RWPE1 (cell line): ENCODE measurements around the gene APH1A.
A peak's percentile ranks its signal among the peaks of the same experiment; 100 is the strongest.

Source experiments
- CTCF ChIA-PET: fragments of 350-600 bp; sonication (Branson Sonifier 250); formaldehyde crosslinking; extraction: SDS; loops from one replicate; lab custom pipeline; 2021; lab: Yijun Ruan, JAX
- POLR2A ChIA-PET: fragments of 400-600 bp; formaldehyde crosslinking; extraction: SDS; loops from one replicate; lab custom pipeline; 2020; ENCODE audit warnings: antibody characterized with exemption; ENCODE audit not compliant: low non-redundant PET; lab: Yijun Ruan, JAX
- DNase-seq: peaks from one replicate; pipeline ENCODE4 v3.0.0; 2012; ENCODE audit warnings: low spot score
- H3K27ac ChIP-seq: fragments of 450-650 bp; 2 replicates; pipeline ENCODE4 v1.5.1; 2017
- CTCF ChIP-seq: fragments of 450-650 bp; conservative IDR thresholded peaks from 2 replicates; pipeline ENCODE4 v1.5.1; 2017; ENCODE audit warnings: low read depth, mild to moderate bottlenecking

APH1A gene

GRCh38 chr1:150261367-150261766 is 7.4 kb downstream of the APH1A start:
- no peak for TF ChIP-seq CTCF
- no peak for DNase-seq
- POLR2A ChIA-PET: no interaction called here
- no peak overlapping the region for H3K27ac ChIP-seq
- CTCF ChIA-PET: no interaction called here

- H3K27ac ChIP-seq: peak overlapping the region; percentile 78
- no peak for TF ChIP-seq CTCF
- ChIA-PET POLR2A (no interaction called here), CTCF (interaction anchor here (0.5 kb wide), 1 partner anchor 186 kb away, joined by 3 read pairs; no protein-coding TSS in a partner anchor)
- DNase-seq: peak; percentile 75
Measured at GRCh38 chr1:150259758-150260669, 8.8 kb downstream of the APH1A start.

GRCh38 chr1:150259217-150259616 is 9.6 kb downstream of the APH1A start:
- no peak for TF ChIP-seq CTCF
- ChIA-PET POLR2A (no interaction called here), CTCF (interaction anchor here (0.5 kb wide), 1 partner anchor 186 kb away, joined by 3 read pairs; no protein-coding TSS in a partner anchor)
- DNase-seq: no peak
- peak overlapping the region; percentile 78 for H3K27ac ChIP-seq

GRCh38 chr1:150257624-150258585 is 10.9 kb downstream of the APH1A start, which contains the start of gene CA14:
CA14 (plus strand) TSS chr1:150257774; CDS start chr1:150258129, 355 bp downstream.
- TF ChIP-seq CTCF: no peak
- no peak for DNase-seq
- CTCF ChIA-PET: interaction anchor here (0.5 to 1.0 kb wide), 2 partner anchors 11 to 24 kb away, joined by 3 to 5 read pairs; no protein-coding TSS in a partner anchor
- H3K27ac ChIP-seq: peak within 1 kb of the TSS; percentile 16; the same call in 1 of the 2 replicates
- POLR2A ChIA-PET: no interaction called here

- peak overlapping the region; percentile 16; the same call in 1 of the 2 replicates for H3K27ac ChIP-seq
- no peak for DNase-seq
- ChIA-PET CTCF (interaction anchor here (0.7 to 2.7 kb wide), 6 partner anchors 11 to 50 kb away, joined by 3 to 21 read pairs (median 4); partner anchors contain the start of gene CIART), POLR2A (no interaction called here)
- no peak for TF ChIP-seq CTCF
Measured at GRCh38 chr1:150256554-150257341, 12.1 kb downstream of the APH1A start.
